GM12801 (cell line): Measurements from ENCODE around the gene DGKI.

ENCODE experiments used
- CTCF ChIP-seq: IDR thresholded peaks from one replicate; pipeline ENCODE4 v1.5.1; 2011; ENCODE audit warnings: control low read depth; ENCODE audit not compliant: insufficient read length; ENCODE audit errors: extremely low read depth

The DGKI gene

GRCh38 chr7:137839903-137840779, 6.6 kb downstream of the DGKI start:
- TF ChIP-seq CTCF = no peak

GRCh38 chr7:137838706-137839315, 8.0 kb downstream of the DGKI start:
- no peak for TF ChIP-seq CTCF

- TF ChIP-seq CTCF = no peak
Measured at GRCh38 chr7:137836541-137836940, 10.2 kb downstream of the DGKI start.

- TF ChIP-seq CTCF = no peak
Measured at GRCh38 chr7:137836113-137836509, 10.7 kb downstream of the DGKI start.

- TF ChIP-seq CTCF = no peak
Measured at GRCh38 chr7:137835486-137836112, 11.2 kb downstream of the DGKI start.

- TF ChIP-seq CTCF = no peak
Measured at GRCh38 chr7:137834552-137834951, 12.2 kb downstream of the DGKI start.

- no peak for TF ChIP-seq CTCF
Measured at GRCh38 chr7:137832382-137832781, 14.4 kb downstream of the DGKI start.
